ENCODE results near the gene ITGA1. TPM values are rescaled to one million over a fixed set of nuclear protein-coding genes. Genes with fewer than 3 reads are reported as not detected.

ITGA1 gene
- total and polyA plus RNA-seq, 2 donors (not counting 1 experiment from before 2014, with no cell fraction given), result 0.74 TPM; not detected in 1

GRCh38 chr5:52881468-52881867 is 93.8 kb downstream of the ITGA1 start:
- Histone ChIP-seq H3K4me2 (replicated peaks; ENCODE audit: low read depth, low read length, poor library complexity, severe bottlenecking) (no peak overlapping the region), H4K20me1 (ENCODE audit: control insufficient read depth, insufficient read depth, low read length, poor library complexity, severe bottlenecking) (no peaks in the 10 kb centered on the region), H3K9me3 (ENCODE audit: control extremely low read depth in 1 of 3, control insufficient read depth in 2 of 3, insufficient read depth in 1 of 3, low read length in 2 of 3) (no peaks in the 10 kb centered on the region), H3K4me3 (ENCODE audit: control extremely low read depth in 1 of 5, extremely low read depth in 1 of 5, insufficient read depth in 1 of 5, low read depth in 2 of 5, low read length in 4 of 5) (no peak overlapping the region), H3K27ac (ENCODE audit: low read length in 2 of 2) (no peak overlapping the region), H3K9ac (ENCODE audit: low read length) (no peak overlapping the region), H3K4me1 (ENCODE audit: control insufficient read depth in 2 of 2, insufficient read depth in 2 of 2, low read length in 2 of 2) (no peaks in the 10 kb centered on the region), H2AFZ (ENCODE audit: insufficient read depth, low read depth, low read length, poor library complexity, severe bottlenecking) (no peak overlapping the region), H3K27me3 (replicated peaks in 1 of 4; ENCODE audit: control extremely low read depth in 1 of 4, control insufficient read depth in 3 of 4, insufficient read depth in 4 of 4, low read length in 3 of 4) (no peaks in the 10 kb centered on the region), H3K79me2 (ENCODE audit: control insufficient read depth, insufficient read depth, low read length) (no peaks in the 10 kb centered on the region), H3K36me3 (replicated peaks in 1 of 2; ENCODE audit: control extremely low read depth in 1 of 2, control insufficient read depth in 1 of 2, extremely low read depth in 1 of 2, insufficient read depth in 2 of 2, low read length in 1 of 2) (no peaks in the 10 kb centered on the region)
- intact Hi-C loops (cut with micrococcal nuclease), result no loop called here
- Mint-ChIP-seq H3K27me3 (peaks cover 10% of the 10 kb centered on the region), H3K4me1 (no peaks in the 10 kb centered on the region), H3K4me3 (no peak overlapping the region), H3K27ac (no peak overlapping the region), H3K9me3 (ENCODE audit: insufficient read depth) (no peaks in the 10 kb centered on the region)
- ChIA-PET CTCF (no interaction called here), POLR2A (no interaction called here)
- WGBS (ENCODE audit: insufficient coverage), result 100% methylated on average over 1 of the region's 4 CpGs
- TF ChIP-seq CTCF (IDR thresholded peaks at IDR 0.05), result no peak
- TF ChIP-seq EZH2 (IDR thresholded peaks at IDR 0.05; ENCODE audit: borderline replicate concordance, insufficient read depth, low read depth, low read length, poor library complexity, severe bottlenecking), result no peak
- DNase-seq (no peak), ATAC-seq (ENCODE audit: low read depth) (no peak)

- Mint-ChIP-seq H3K27ac (no peak overlapping the region), H3K27me3 (peaks cover 3% of the 10 kb centered on the region), H3K9me3 (ENCODE audit: insufficient read depth) (no peaks in the 10 kb centered on the region), H3K4me1 (no peaks in the 10 kb centered on the region), H3K4me3 (no peak overlapping the region)
- 100% methylated on average over 2 of the region's 4 CpGs for WGBS (ENCODE audit: insufficient coverage)
- Histone ChIP-seq H3K4me1 (ENCODE audit: control insufficient read depth in 2 of 2, insufficient read depth in 2 of 2, low read length in 2 of 2) (no peaks in the 10 kb centered on the region), H3K27me3 (replicated peaks in 1 of 4; ENCODE audit: control extremely low read depth in 1 of 4, control insufficient read depth in 3 of 4, insufficient read depth in 4 of 4, low read length in 3 of 4) (no peaks in the 10 kb centered on the region), H3K4me2 (replicated peaks; ENCODE audit: low read depth, low read length, poor library complexity, severe bottlenecking) (no peak overlapping the region), H4K20me1 (ENCODE audit: control insufficient read depth, insufficient read depth, low read length, poor library complexity, severe bottlenecking) (no peaks in the 10 kb centered on the region), H3K9ac (ENCODE audit: low read length) (no peak overlapping the region), H2AFZ (ENCODE audit: insufficient read depth, low read depth, low read length, poor library complexity, severe bottlenecking) (no peak overlapping the region), H3K36me3 (replicated peaks in 1 of 2; ENCODE audit: control extremely low read depth in 1 of 2, control insufficient read depth in 1 of 2, extremely low read depth in 1 of 2, insufficient read depth in 2 of 2, low read length in 1 of 2) (no peaks in the 10 kb centered on the region), H3K4me3 (ENCODE audit: control extremely low read depth in 1 of 5, extremely low read depth in 1 of 5, insufficient read depth in 1 of 5, low read depth in 2 of 5, low read length in 4 of 5) (no peak overlapping the region), H3K27ac (ENCODE audit: low read length in 2 of 2) (no peak overlapping the region), H3K79me2 (ENCODE audit: control insufficient read depth, insufficient read depth, low read length) (no peaks in the 10 kb centered on the region), H3K9me3 (ENCODE audit: control extremely low read depth in 1 of 3, control insufficient read depth in 2 of 3, insufficient read depth in 1 of 3, low read length in 2 of 3) (no peaks in the 10 kb centered on the region)
- no peak for ATAC-seq (ENCODE audit: low read depth)
- intact Hi-C loops (cut with micrococcal nuclease), result no loop called here
- ChIA-PET CTCF (no interaction called here), POLR2A (no interaction called here)
- TF ChIP-seq CTCF (IDR thresholded peaks at IDR 0.05), result no peak
- TF ChIP-seq EZH2 (IDR thresholded peaks at IDR 0.05; ENCODE audit: borderline replicate concordance, insufficient read depth, low read depth, low read length, poor library complexity, severe bottlenecking), result no peak
- DNase-seq, result no peak
Measured at GRCh38 chr5:52883110-52883509, 95.4 kb downstream of the ITGA1 start.

All from B cell (primary cell).